Gastroesophageal sphincter (tissue), 3 donors: ENCODE data around the gene CAMK1D.

Experiments used
- POLR2A ChIP-seq, 2 donors: fragments of 450-650 bp; IDR thresholded peaks; one replicate each; pipeline ENCODE4 v1.6.1; 2017; ENCODE audit warnings: antibody characterized with exemption in 2 of 2, mild to moderate bottlenecking in 2 of 2, moderate library complexity in 1 of 2
- TF ChIP-seq, protein P1 (sequence below), 4 experiments: fragments of 200-600 bp in 2 of 4; fragments of 450-650 bp in 2 of 4; sonication (generic) in 1 of 4; IDR thresholded peaks; one replicate each; pipeline ENCODE4 v1.5.1; 2017 to 2019; ENCODE audit warnings: antibody characterized with exemption in 4 of 4, mild to moderate bottlenecking in 2 of 4, moderate library complexity in 2 of 4

DNA sequence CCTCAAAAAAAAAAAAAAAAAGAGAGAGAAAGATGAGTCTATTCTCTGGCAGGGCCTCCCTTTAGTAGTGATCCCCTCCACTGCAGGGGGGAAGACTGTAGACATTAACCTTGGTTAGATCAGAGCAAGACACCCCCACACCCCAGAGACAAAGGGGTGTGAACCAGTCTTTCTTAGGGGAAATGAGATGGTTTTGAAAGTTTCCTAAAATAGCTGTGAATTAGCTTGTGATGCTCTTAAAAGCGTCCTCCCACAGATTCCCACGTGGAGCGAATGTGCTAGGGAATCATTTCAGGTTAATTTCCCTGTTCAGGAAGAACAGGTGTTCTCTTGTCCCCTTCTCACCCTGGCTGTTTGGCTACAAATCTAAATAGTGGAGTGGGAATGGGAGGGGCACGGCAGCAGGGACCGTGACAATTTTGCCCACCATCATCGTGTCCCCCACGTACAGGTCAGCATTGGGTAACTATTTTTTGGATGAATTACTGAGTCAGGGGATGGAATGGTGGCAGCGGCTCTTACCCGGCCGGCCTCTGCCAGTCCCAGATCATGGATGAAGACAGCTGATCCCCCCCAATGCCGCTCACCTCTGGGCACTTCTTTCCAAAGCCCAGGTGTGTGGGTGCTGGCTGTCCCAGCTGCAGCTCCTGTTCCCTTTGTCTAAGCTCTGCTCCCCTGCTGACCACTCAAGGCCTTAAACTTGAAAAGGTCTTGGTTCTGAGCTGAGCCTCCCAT lies 499.3 kb downstream of the CAMK1D start:
- TF ChIP-seq POLR2A (IDR thresholded peaks at IDR 0.05): no peak
- TF ChIP-seq, protein P1, sequence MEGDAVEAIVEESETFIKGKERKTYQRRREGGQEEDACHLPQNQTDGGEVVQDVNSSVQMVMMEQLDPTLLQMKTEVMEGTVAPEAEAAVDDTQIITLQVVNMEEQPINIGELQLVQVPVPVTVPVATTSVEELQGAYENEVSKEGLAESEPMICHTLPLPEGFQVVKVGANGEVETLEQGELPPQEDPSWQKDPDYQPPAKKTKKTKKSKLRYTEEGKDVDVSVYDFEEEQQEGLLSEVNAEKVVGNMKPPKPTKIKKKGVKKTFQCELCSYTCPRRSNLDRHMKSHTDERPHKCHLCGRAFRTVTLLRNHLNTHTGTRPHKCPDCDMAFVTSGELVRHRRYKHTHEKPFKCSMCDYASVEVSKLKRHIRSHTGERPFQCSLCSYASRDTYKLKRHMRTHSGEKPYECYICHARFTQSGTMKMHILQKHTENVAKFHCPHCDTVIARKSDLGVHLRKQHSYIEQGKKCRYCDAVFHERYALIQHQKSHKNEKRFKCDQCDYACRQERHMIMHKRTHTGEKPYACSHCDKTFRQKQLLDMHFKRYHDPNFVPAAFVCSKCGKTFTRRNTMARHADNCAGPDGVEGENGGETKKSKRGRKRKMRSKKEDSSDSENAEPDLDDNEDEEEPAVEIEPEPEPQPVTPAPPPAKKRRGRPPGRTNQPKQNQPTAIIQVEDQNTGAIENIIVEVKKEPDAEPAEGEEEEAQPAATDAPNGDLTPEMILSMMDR (IDR thresholded peaks at IDR 0.05): no peak
